Measurements from ENCODE around the gene IL15.
"Not testable (repeated sequence)": the region's sequence is repeated elsewhere in the genome, so short reads cannot be mapped to it uniquely, and the experiment has no call there.

Gene IL15

GRCh38 chr4:141702472-141703182 is 66.2 kb downstream of the IL15 start:
- DNase-seq (ENCODE audit: low read depth), result no peak

GRCh38 chr4:141703497-141703896 is 67.1 kb downstream of the IL15 start:
- no peak for DNase-seq (ENCODE audit: low read depth)

- DNase-seq (ENCODE audit: low read depth), result no peak
These were observed 68.8 kb downstream of the IL15 start for GRCh38 chr4:141705048-141705746.

- DNase-seq (ENCODE audit: low read depth), result no peak
These were observed 69.5 kb downstream of the IL15 start for GRCh38 chr4:141705747-141706377.

- no peak for DNase-seq (ENCODE audit: low read depth)
These were observed 70.1 kb downstream of the IL15 start for GRCh38 chr4:141706445-141706844.

- DNase-seq (ENCODE audit: low read depth), result no peak
These were observed 74.8 kb downstream of the IL15 start for GRCh38 chr4:141711211-141711610.

- DNase-seq (ENCODE audit: low read depth), result no peak
These were observed 76.8 kb downstream of the IL15 start for GRCh38 chr4:141713185-141713584.

- DNase-seq (ENCODE audit: low read depth), result no peak
These were observed 77.5 kb downstream of the IL15 start for GRCh38 chr4:141713771-141714445.

GRCh38 chr4:141719585-141719984 is 83.2 kb downstream of the IL15 start:
- no peak for DNase-seq (ENCODE audit: low read depth)

GRCh38 chr4:141721174-141721573 is 84.8 kb downstream of the IL15 start:
- DNase-seq (ENCODE audit: low read depth), result no peak

- DNase-seq (ENCODE audit: low read depth), result no peak
These were observed 88.3 kb downstream of the IL15 start for GRCh38 chr4:141724646-141725045.

GRCh38 chr4:141727420-141727819 is 91.0 kb downstream of the IL15 start:
- DNase-seq (ENCODE audit: low read depth), result no peak

GRCh38 chr4:141730805-141731204 is 94.4 kb downstream of the IL15 start:
- DNase-seq (ENCODE audit: low read depth), result no peak

- DNase-seq (ENCODE audit: low read depth), result no peak
These were observed 95.1 kb downstream of the IL15 start for GRCh38 chr4:141731481-141731880.

GRCh38 chr4:141739636-141740035 is 103.3 kb downstream of the IL15 start:
- no peak for DNase-seq (ENCODE audit: low read depth)

- no peak for DNase-seq (ENCODE audit: low read depth)
These were observed 109.6 kb downstream of the IL15 start for GRCh38 chr4:141746026-141746425.

- not testable (repeated sequence) for DNase-seq (ENCODE audit: low read depth)
These were observed 115.4 kb downstream of the IL15 start for GRCh38 chr4:141751806-141752205.

GRCh38 chr4:141757287-141757686 is 120.9 kb downstream of the IL15 start:
- DNase-seq (ENCODE audit: low read depth), result no peak

GRCh38 chr4:141759796-141760425 is 123.5 kb downstream of the IL15 start:
- DNase-seq (ENCODE audit: low read depth), result no peak

- DNase-seq (ENCODE audit: low read depth), result no peak
These were observed 125.5 kb downstream of the IL15 start for GRCh38 chr4:141761926-141762325.

GRCh38 chr4:141763374-141763773 is 127.0 kb downstream of the IL15 start:
- DNase-seq (ENCODE audit: low read depth), result no peak

- no peak for DNase-seq (ENCODE audit: low read depth)
These were observed 132.6 kb downstream of the IL15 start for GRCh38 chr4:141768954-141769353.

All from T follicular helper cell (primary cell).